DOHH2 (cell line): ENCODE data around the gene MDM4.

Experiments used
- H3F3A ChIP-seq: fragments of 200-600 bp; sonication (generic), shearing (Covaris generic); 2 replicates; pipeline ENCODE4 v1.6.0; 2016; ENCODE audit warnings: antibody characterized with exemption, mild to moderate bottlenecking; ENCODE audit not compliant: control insufficient read depth, insufficient read depth
- H3K27ac ChIP-seq: fragments of 200-600 bp; sonication (generic); 2 replicates; pipeline ENCODE4 v1.5.1; 2014; ENCODE audit warnings: low read depth, mild to moderate bottlenecking, low read length, moderate library complexity
- H3K27me3 ChIP-seq: fragments of 200-600 bp; sonication (generic); 2 replicates; pipeline ENCODE4 v1.6.1; 2014; ENCODE audit warnings: mild to moderate bottlenecking, low read length, mixed read lengths; ENCODE audit not compliant: control insufficient read depth
- H3K36me3 ChIP-seq: fragments of 200-600 bp; sonication (generic); 2 replicates; pipeline ENCODE4 v1.6.1; 2014; ENCODE audit warnings: mild to moderate bottlenecking, low read length, moderate library complexity, mixed read lengths; ENCODE audit not compliant: control insufficient read depth
- H3K4me1 ChIP-seq: fragments of 200-600 bp; sonication (generic); 2 replicates; pipeline ENCODE4 v1.6.1; 2014; ENCODE audit warnings: mild to moderate bottlenecking, low read length, mixed read lengths; ENCODE audit not compliant: control insufficient read depth
- H3K4me2 ChIP-seq: fragments of 200-600 bp; sonication (generic); 2 replicates; pipeline ENCODE4 v1.6.0; 2014; ENCODE audit warnings: mild to moderate bottlenecking, low read length, moderate library complexity
- H3K4me3 ChIP-seq: fragments of 200-600 bp; sonication (generic); 2 replicates; pipeline ENCODE4 v1.5.1; 2014; ENCODE audit warnings: mild to moderate bottlenecking, low read length, mixed read lengths
- H3K79me2 ChIP-seq: fragments of 200-600 bp; sonication (generic); 2 replicates; pipeline ENCODE4 v1.6.1; 2014; ENCODE audit warnings: mild to moderate bottlenecking, low read length, mixed read lengths; ENCODE audit not compliant: control insufficient read depth
- H3K9me2 ChIP-seq: fragments of 200-600 bp; sonication (generic); replicated peaks from 2 replicates; pipeline ENCODE4 v1.6.1; 2014; ENCODE audit warnings: mild to moderate bottlenecking, low read length, mixed read lengths; ENCODE audit not compliant: control insufficient read depth
- H3K9me3 ChIP-seq: fragments of 200-600 bp; sonication (generic); 2 replicates; pipeline ENCODE4 v1.6.1; 2014; ENCODE audit warnings: antibody characterized with exemption, low read length, mixed read lengths; ENCODE audit not compliant: control insufficient read depth, insufficient read depth
- H4K20me1 ChIP-seq: fragments of 200-600 bp; sonication (generic); 2 replicates; pipeline ENCODE4 v1.6.0; 2014; ENCODE audit warnings: low read depth, mild to moderate bottlenecking, antibody characterized with exemption, low read length, moderate library complexity; ENCODE audit not compliant: control insufficient read depth, insufficient read depth
- EZH2phosphoT487 ChIP-seq: fragments of 200-600 bp; sonication (generic); IDR thresholded peaks from 2 replicates; pipeline ENCODE4 v1.6.1; 2017; ENCODE audit warnings: borderline replicate concordance, mild to moderate bottlenecking, antibody characterized with exemption, low read length, moderate library complexity, mixed read lengths
- TF ChIP-seq, protein P1 (sequence below): fragments of 200-600 bp; sonication (generic); IDR thresholded peaks from one replicate; pipeline ENCODE4 v1.5.1; 2014; ENCODE audit warnings: antibody characterized with exemption, mild to moderate bottlenecking, low read depth, low read length; ENCODE audit not compliant: poor library complexity, severe bottlenecking

The MDM4 gene

DNA sequence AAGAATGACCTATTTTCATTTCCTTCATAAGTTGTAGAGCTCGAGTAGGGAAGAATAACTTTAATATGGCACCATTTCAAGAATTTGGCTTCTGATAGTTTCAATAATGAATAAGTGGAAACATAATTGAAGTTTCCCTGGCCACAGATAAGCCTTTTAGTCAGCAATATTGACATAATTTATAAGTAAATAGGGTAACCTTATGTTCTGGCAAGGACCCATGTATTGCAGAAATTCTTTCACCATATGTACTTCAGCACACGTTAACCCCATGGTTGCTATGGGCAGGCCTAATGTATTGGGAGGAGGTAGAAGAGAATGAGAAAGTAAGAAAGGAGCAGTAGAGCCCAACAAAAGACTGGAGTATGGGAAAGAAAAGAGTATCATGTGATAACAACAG is 25.4 kb downstream of the MDM4 start:
- no peak overlapping the region for H3K4me3 ChIP-seq
- TF ChIP-seq EZH2phosphoT487, result no peak
- TF ChIP-seq, protein P1, sequence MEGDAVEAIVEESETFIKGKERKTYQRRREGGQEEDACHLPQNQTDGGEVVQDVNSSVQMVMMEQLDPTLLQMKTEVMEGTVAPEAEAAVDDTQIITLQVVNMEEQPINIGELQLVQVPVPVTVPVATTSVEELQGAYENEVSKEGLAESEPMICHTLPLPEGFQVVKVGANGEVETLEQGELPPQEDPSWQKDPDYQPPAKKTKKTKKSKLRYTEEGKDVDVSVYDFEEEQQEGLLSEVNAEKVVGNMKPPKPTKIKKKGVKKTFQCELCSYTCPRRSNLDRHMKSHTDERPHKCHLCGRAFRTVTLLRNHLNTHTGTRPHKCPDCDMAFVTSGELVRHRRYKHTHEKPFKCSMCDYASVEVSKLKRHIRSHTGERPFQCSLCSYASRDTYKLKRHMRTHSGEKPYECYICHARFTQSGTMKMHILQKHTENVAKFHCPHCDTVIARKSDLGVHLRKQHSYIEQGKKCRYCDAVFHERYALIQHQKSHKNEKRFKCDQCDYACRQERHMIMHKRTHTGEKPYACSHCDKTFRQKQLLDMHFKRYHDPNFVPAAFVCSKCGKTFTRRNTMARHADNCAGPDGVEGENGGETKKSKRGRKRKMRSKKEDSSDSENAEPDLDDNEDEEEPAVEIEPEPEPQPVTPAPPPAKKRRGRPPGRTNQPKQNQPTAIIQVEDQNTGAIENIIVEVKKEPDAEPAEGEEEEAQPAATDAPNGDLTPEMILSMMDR, result no peak
- peaks cover 2% of the 10 kb centered on the region; the same call in 1 of the 2 replicates for H3K4me1 ChIP-seq
- no peaks in the 10 kb centered on the region for H3K9me2 ChIP-seq
- no peaks in the 10 kb centered on the region for H3K9me3 ChIP-seq
- no peaks in the 10 kb centered on the region for H3K27me3 ChIP-seq
- H3K79me2 ChIP-seq, result peaks cover 76% of the 10 kb centered on the region
- H4K20me1 ChIP-seq, result peaks cover 5% of the 10 kb centered on the region; the same call in 1 of the 2 replicates
- H3K4me2 ChIP-seq, result no peak overlapping the region
- peaks cover 8% of the 10 kb centered on the region; the same call in 1 of the 2 replicates for H3F3A ChIP-seq
- H3K27ac ChIP-seq, result no peak overlapping the region
- peaks cover 100% of the 10 kb centered on the region for H3K36me3 ChIP-seq

DNA sequence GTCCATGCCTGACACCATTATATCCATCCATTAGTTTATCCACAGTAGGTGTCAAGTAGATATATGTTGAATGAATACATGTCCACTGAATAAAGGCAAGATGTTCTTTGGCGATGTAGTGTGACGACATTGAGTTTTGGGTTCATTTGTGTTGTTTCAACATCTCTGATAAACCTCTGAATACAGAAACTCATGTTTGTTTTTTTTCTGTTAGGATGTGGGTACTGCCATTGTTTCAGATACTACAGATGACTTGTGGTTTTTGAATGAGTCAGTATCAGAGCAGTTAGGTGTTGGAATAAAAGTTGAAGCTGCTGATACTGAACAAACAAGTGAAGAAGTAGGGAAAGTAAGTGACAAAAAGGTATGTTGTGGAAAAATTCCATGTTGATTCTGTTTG is 28.1 kb downstream of the MDM4 start:
- H3K4me3 ChIP-seq, result no peak overlapping the region
- peaks cover 10% of the 10 kb centered on the region for H3F3A ChIP-seq
- H3K36me3 ChIP-seq, result peaks cover 100% of the 10 kb centered on the region
- H3K4me1 ChIP-seq, result peaks cover 2% of the 10 kb centered on the region; the same call in 1 of the 2 replicates
- H3K27ac ChIP-seq, result no peak overlapping the region
- H3K9me2 ChIP-seq, result no peaks in the 10 kb centered on the region
- no peak overlapping the region for H3K4me2 ChIP-seq
- no peak for TF ChIP-seq EZH2phosphoT487
- TF ChIP-seq, protein P1, result no peak
- H4K20me1 ChIP-seq, result peaks cover 5% of the 10 kb centered on the region; the same call in 1 of the 2 replicates
- H3K27me3 ChIP-seq, result no peaks in the 10 kb centered on the region
- H3K79me2 ChIP-seq, result peaks cover 80% of the 10 kb centered on the region
- no peaks in the 10 kb centered on the region for H3K9me3 ChIP-seq

DNA sequence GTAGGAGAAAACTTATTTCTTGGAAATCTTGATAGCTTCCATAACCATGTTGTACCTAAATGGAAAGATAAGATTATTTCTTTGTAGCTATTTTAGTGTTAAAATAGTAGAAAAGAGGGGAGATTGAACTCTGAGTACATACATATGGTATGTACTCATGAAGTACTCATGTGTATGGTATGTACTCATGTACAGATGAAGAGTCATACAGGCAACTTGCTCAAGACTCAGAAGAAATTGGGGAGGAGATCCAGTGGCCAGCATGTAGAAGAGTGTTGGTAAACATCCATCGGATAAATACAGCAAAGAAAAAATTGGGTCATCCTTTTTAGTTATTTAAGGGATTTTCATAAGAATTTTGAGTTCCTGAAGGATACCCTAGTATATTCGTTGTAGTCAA is 29.0 kb downstream of the MDM4 start:
- Histone ChIP-seq H3K27me3 (no peaks in the 10 kb centered on the region), H3K9me2 (no peaks in the 10 kb centered on the region), H3K9me3 (no peaks in the 10 kb centered on the region), H3K4me2 (no peak overlapping the region), H4K20me1 (peaks cover 5% of the 10 kb centered on the region; the same call in 1 of the 2 replicates), H3K4me3 (no peak overlapping the region), H3K36me3 (peaks cover 100% of the 10 kb centered on the region), H3K4me1 (peaks cover 2% of the 10 kb centered on the region; the same call in 1 of the 2 replicates), H3K27ac (no peak overlapping the region), H3K79me2 (peaks cover 84% of the 10 kb centered on the region), H3F3A (peaks cover 11% of the 10 kb centered on the region)
- TF ChIP-seq, protein P1, result no peak
- no peak for TF ChIP-seq EZH2phosphoT487
